Body of pancreas (tissue), 4 donors: Measurements from ENCODE around the gene MAPK6. TPM values are rescaled to one million over a fixed set of nuclear protein-coding genes. Genes with fewer than 3 reads are reported as not detected.
"Not testable (repeated sequence)": the region's sequence is repeated elsewhere in the genome, so short reads cannot be mapped to it uniquely, and the experiment has no call there.

ENCODE experiments used
- ATAC-seq: fragments of 150-250 bp; one replicate; pipeline ENCODE4 v1.9.1; 2016
- DNase-seq, 4 donors: peaks; one replicate each; pipeline ENCODE4 v3.0.0-alpha.2; 2019
- H3K27ac ChIP-seq, 4 donors: fragments of 200-600 bp; sonication (generic); 1 replicate in 3 of 4; 2 replicates in 1 of 4; pipeline versions ENCODE4 v1.5.1 to v1.6.1; 2016 to 2019; ENCODE audit warnings: mild to moderate bottlenecking in 1 of 4, mixed read lengths in 1 of 4, moderate library complexity in 1 of 4
- H3K27me3 ChIP-seq, 2 donors: fragments of 200-600 bp; sonication (generic); one replicate each; pipeline ENCODE4 v1.6.0; 2016; ENCODE audit warnings: mild to moderate bottlenecking in 1 of 2
- H3K36me3 ChIP-seq, 2 donors: fragments of 200-600 bp; sonication (generic); replicated peaks in 1 of 2; 2 replicates each; pipeline ENCODE4 v1.5.1; 2016; ENCODE audit warnings: low read depth in 2 of 2; ENCODE audit not compliant: insufficient read depth in 1 of 2
- H3K4me1 ChIP-seq: fragments of 200-600 bp; sonication (generic); one replicate; pipeline ENCODE4 v1.6.0; 2016
- H3K4me3 ChIP-seq, 2 donors: fragments of 200-600 bp; sonication (generic); 1 replicate in 1 of 2; 2 replicates in 1 of 2; pipeline ENCODE4 v1.5.1; 2016 to 2019
- H3K9me3 ChIP-seq, 3 donors: fragments of 200-600 bp; sonication (generic); 1 replicate in 2 of 3; 2 replicates in 1 of 3; pipeline ENCODE4 v1.5.1; 2016
- CTCF ChIP-seq, 7 experiments: fragments of 450-650 bp in 4 of 7; fragments of 200-600 bp in 3 of 7; sonication (generic) in 3 of 7; IDR thresholded peaks; one replicate each; pipeline ENCODE4 v1.5.1; 2016 to 2019; ENCODE audit warnings: antibody characterized with exemption in 7 of 7
- POLR2A ChIP-seq, 3 donors: fragments of 450-650 bp; IDR thresholded peaks; one replicate each; pipeline ENCODE4 v1.6.1; 2016; ENCODE audit warnings: antibody characterized with exemption in 3 of 3, mild to moderate bottlenecking in 2 of 3
- WGBS, 2 donors: methylation state at CpG; one replicate each; pipeline ENCODE4 v1.1.5; 2017; 5-methylcytosine and 5-hydroxymethylcytosine counted together
- intact Hi-C: fragments of 100-400 bp; cut with DNase I; formaldehyde crosslinking; loops from one replicate; pipeline ENCODE4 v1.15.1; 2023
- total RNA-seq, 2 donors: library from RNA; depleted of rRNA; stranded (reverse); fragments of >200 nt; gene quantifications; one replicate each; pipeline ENCODE4 v1.1.0, GENCODE V29; 2016

The MAPK6 gene
- total RNA-seq, 2 donors from 2014 or later, result 7.3 to 25.4 TPM

GRCh38 chr15:52050416-52050815, 31.4 kb downstream of the MAPK6 start:
- Histone ChIP-seq H3K27ac (no peak overlapping the region), H3K9me3 (no peaks in the 10 kb centered on the region), H3K4me3 (no peak overlapping the region), H3K27me3 (no peaks in the 10 kb centered on the region), H3K36me3 (no peaks in the 10 kb centered on the region), H3K4me1 (no peaks in the 10 kb centered on the region)
- DNase-seq, result no peak
- 96% methylated on average over 1 of the region's 1 CpG for WGBS, 2 donors
- no peak for ATAC-seq
- intact Hi-C loops, result no loop called here
- TF ChIP-seq CTCF (IDR thresholded peaks at IDR 0.05), result no peak

GRCh38 chr15:52052066-52052935, 33.3 kb downstream of the MAPK6 start:
- no peak overlapping the region for H3K27ac ChIP-seq
- ATAC-seq (no peak), DNase-seq (no peak)
- H3K9me3 ChIP-seq, result no peaks in the 10 kb centered on the region
- no peaks in the 10 kb centered on the region for H3K27me3 ChIP-seq
- no peak overlapping the region for H3K4me3 ChIP-seq
- no peak for TF ChIP-seq CTCF (IDR thresholded peaks at IDR 0.05)
- no peak for TF ChIP-seq POLR2A (IDR thresholded peaks at IDR 0.05)
- H3K36me3 ChIP-seq, result no peaks in the 10 kb centered on the region
- WGBS, 2 donors, result 85 to 87% methylated on average over 4 of the region's 4 CpGs
- intact Hi-C loops, result no loop called here
- H3K4me1 ChIP-seq, result no peaks in the 10 kb centered on the region

- no peak for TF ChIP-seq POLR2A (IDR thresholded peaks at IDR 0.05)
- TF ChIP-seq CTCF (IDR thresholded peaks at IDR 0.05), result no peak
- no peaks in the 10 kb centered on the region for H3K4me1 ChIP-seq
- DNase-seq (no peak), ATAC-seq (no peak)
- intact Hi-C loops, result no loop called here
- H3K9me3 ChIP-seq, result no peaks in the 10 kb centered on the region
- 88 to 94% methylated on average over 4 of the region's 4 CpGs for WGBS, 2 donors
- H3K4me3 ChIP-seq, result no peak overlapping the region
- H3K27ac ChIP-seq, result no peak overlapping the region
- H3K27me3 ChIP-seq, result no peaks in the 10 kb centered on the region
- H3K36me3 ChIP-seq, result peaks cover 0 to 4% of the 10 kb centered on the region in 2 donors
Measured at GRCh38 chr15:52054381-52054780, 35.4 kb downstream of the MAPK6 start.

GRCh38 chr15:52054858-52055257, 35.8 kb downstream of the MAPK6 start:
- H3K9me3 ChIP-seq, intact Hi-C loops, ATAC-seq, H3K4me3 ChIP-seq, H3K27ac ChIP-seq, H3K36me3 ChIP-seq, H3K4me1 ChIP-seq, DNase-seq, H3K27me3 ChIP-seq: not testable (repeated sequence)
- 93 to 98% methylated on average over 7 of the region's 7 CpGs for WGBS, 2 donors

- DNase-seq, result no peak
- Histone ChIP-seq H3K27ac (no peak overlapping the region), H3K4me1 (no peaks in the 10 kb centered on the region), H3K4me3 (no peak overlapping the region), H3K36me3 (peaks cover 0 to 9% of the 10 kb centered on the region in 2 donors), H3K9me3 (no peaks in the 10 kb centered on the region), H3K27me3 (no peaks in the 10 kb centered on the region)
- 20 to 43% methylated on average over 1 of the region's 1 CpG for WGBS, 2 donors
- TF ChIP-seq POLR2A (IDR thresholded peaks at IDR 0.05) (no peak), CTCF (IDR thresholded peaks at IDR 0.05) (no peak)
- no peak for ATAC-seq
- intact Hi-C loops, result no loop called here
Measured at GRCh38 chr15:52056001-52056400, 37.0 kb downstream of the MAPK6 start.
